ENCODE results near the gene FAHD2A. TPM values are rescaled to one million over a fixed set of nuclear protein-coding genes. Genes with fewer than 3 reads are reported as not detected.

FAHD2A gene
- total and polyA plus RNA-seq, 2 of the 8 experiments (the other 6 are each of a cell fraction or from before 2014, with no cell fraction given) = 24.2 to 26.7 TPM

DNA sequence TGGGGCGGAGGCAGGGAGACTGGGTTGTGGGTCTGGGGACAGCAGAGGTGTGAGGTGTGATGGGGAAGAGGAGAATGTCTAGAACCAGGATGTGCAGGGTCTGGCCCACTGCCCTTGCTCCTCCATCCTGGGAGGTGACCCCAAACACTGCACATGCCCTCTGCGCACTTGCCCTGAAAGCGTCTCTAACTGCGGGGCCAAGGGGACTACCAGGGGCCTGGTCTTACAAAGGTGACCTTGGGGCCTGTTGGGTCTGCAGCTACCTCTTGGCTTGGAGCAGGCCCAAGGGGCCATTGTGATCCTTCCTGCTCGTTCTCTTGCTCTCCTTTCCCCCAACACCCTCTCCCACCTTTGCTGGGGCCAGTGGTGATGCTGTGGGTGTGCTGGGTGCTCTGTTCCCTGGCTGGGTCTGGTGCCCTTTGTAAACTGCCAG lies 48.0 kb upstream of the FAHD2A start:
- no peak overlapping the region for H2BK120ac ChIP-seq (replicated peaks; ENCODE audit: low read depth, low read length)
- no peaks in the 10 kb centered on the region for H3K79me2 ChIP-seq (ENCODE audit: control insufficient read depth in 1 of 2, insufficient read depth in 2 of 2, low read length in 2 of 2)
- no peaks in the 10 kb centered on the region for H3K36me3 ChIP-seq (ENCODE audit: control insufficient read depth in 2 of 4, insufficient read depth in 4 of 4, low read length in 3 of 4)
- H2BK12ac ChIP-seq (ENCODE audit: low read depth, low read length) = no peak overlapping the region
- no peak overlapping the region for H3K4ac ChIP-seq (replicated peaks; ENCODE audit: insufficient read length, low read depth, low read length)
- no peak overlapping the region for H3K14ac ChIP-seq (ENCODE audit: insufficient read length)
- no peaks in the 10 kb centered on the region for H3K23me2 ChIP-seq (ENCODE audit: low read depth, low read length)
- H3K9ac ChIP-seq (replicated peaks in 1 of 4; ENCODE audit: extremely low read depth in 1 of 4, low read depth in 3 of 4, low read length in 3 of 4) = no peak overlapping the region
- H2BK20ac ChIP-seq (ENCODE audit: low read length) = no peak overlapping the region
- H3K4me2 ChIP-seq (ENCODE audit: insufficient read depth in 1 of 2, low read depth in 2 of 2, low read length in 2 of 2) = no peak overlapping the region
- H3K79me1 ChIP-seq (ENCODE audit: low read depth, low read length) = no peaks in the 10 kb centered on the region
- no peak overlapping the region for H2BK15ac ChIP-seq (ENCODE audit: low read length)
- no peaks in the 10 kb centered on the region for H4K20me1 ChIP-seq (replicated peaks in 1 of 2; ENCODE audit: control insufficient read depth in 1 of 2, insufficient read depth in 2 of 2, low read length in 2 of 2)
- ChIA-PET CTCF (ENCODE audit: partially characterized antibody) (no interaction called here), POLR2A (ENCODE audit: partially characterized antibody) (no interaction called here)
- H3K4me3 ChIP-seq (ENCODE audit: extremely low read depth in 1 of 4, insufficient read depth in 2 of 4, low read depth in 3 of 4, low read length in 4 of 4) = no peak overlapping the region
- H2AFZ ChIP-seq (ENCODE audit: low read length) = no peak overlapping the region
- no peak overlapping the region for H4K91ac ChIP-seq (replicated peaks; ENCODE audit: insufficient read length, low read length)
- no peak overlapping the region for H3K56ac ChIP-seq (replicated peaks; ENCODE audit: insufficient read length, low read depth, low read length)
- FAIRE-seq = no peak
- no peak overlapping the region for H3K18ac ChIP-seq (ENCODE audit: extremely low read depth, low read length)
- no peak overlapping the region for H3K27ac ChIP-seq (ENCODE audit: low read depth, low read length)
- no peak overlapping the region for H2AK5ac ChIP-seq (ENCODE audit: low read depth, low read length)
- H3K9me3 ChIP-seq (ENCODE audit: insufficient read depth in 2 of 2, low read depth in 1 of 2, low read length in 1 of 2) = peaks cover 42 to 85% of the 10 kb centered on the region in 2 experiments
- peaks cover 0 to 2% (median 0%) of the 10 kb centered on the region in 4 experiments; a peak in 3 of 7 replicates for H3K27me3 ChIP-seq (replicated peaks in 1 of 4; ENCODE audit: control insufficient read depth in 3 of 4, extremely low read depth in 1 of 4, insufficient read depth in 3 of 4, low read length in 3 of 4)
- no peak for DNase-seq (ENCODE audit: low read depth in 1 of 2, low spot score in 2 of 2)
- no peak overlapping the region for H4K8ac ChIP-seq (ENCODE audit: extremely low read depth, insufficient read depth, low read length)
- H3K23ac ChIP-seq (ENCODE audit: insufficient read length) = no peak overlapping the region
- H4K5ac ChIP-seq (ENCODE audit: insufficient read length, low read depth, low read length) = no peak overlapping the region
- WGBS, 2 experiments (ENCODE audit: extremely low coverage in 1 of 2, insufficient coverage in 1 of 2, insufficient read length in 1 of 2, insufficient replicate concordance in 2 of 2, low coverage in 1 of 2, low lambda C conversion rate in 2 of 2, missing lambda C conversion rate in 1 of 2) = 79% methylated on average over 5 of the region's 5 CpGs; no CpG with 5 or more reads in 1 of the 2 experiments
- H2BK5ac ChIP-seq (ENCODE audit: low read depth, low read length) = no peak overlapping the region
- no peaks in the 10 kb centered on the region for H3K4me1 ChIP-seq (replicated peaks in 1 of 4; ENCODE audit: control insufficient read depth in 3 of 4, insufficient read depth in 4 of 4, low read length in 3 of 4)
- TF ChIP-seq SP4 (IDR thresholded peaks at IDR 0.05; ENCODE audit: low read length) (no peak), GTF2F1 (IDR thresholded peaks at IDR 0.05; ENCODE audit: borderline replicate concordance, low read depth, low read length) (no peak), FOSL1 (IDR thresholded peaks at IDR 0.05; ENCODE audit: insufficient read depth, low read depth, low read length) (no peak), EZH2 (IDR thresholded peaks at IDR 0.05; ENCODE audit: low read depth, low read length, severe bottlenecking) (no peak), JUN (IDR thresholded peaks at IDR 0.05; ENCODE audit: low read depth, low read length) (no peak), JUND (IDR thresholded peaks at IDR 0.05; ENCODE audit: low read length) (no peak), CBX5 (IDR thresholded peaks at IDR 0.05; ENCODE audit: low read depth, low read length) (no peak), POLR2AphosphoS5 (IDR thresholded peaks at IDR 0.05; ENCODE audit: low read depth, low read length) (no peak), KDM5A (IDR thresholded peaks at IDR 0.05; ENCODE audit: low read length) (no peak), TBP (IDR thresholded peaks at IDR 0.05; ENCODE audit: low read depth, low read length) (no peak), USF2 (IDR thresholded peaks at IDR 0.05; ENCODE audit: low read length) (no peak), HDAC6 (IDR thresholded peaks at IDR 0.05; ENCODE audit: low read depth, low read length) (no peak), MAFK (IDR thresholded peaks at IDR 0.05; ENCODE audit: low read depth, low read length) (no peak)
- TF ChIP-seq, protein P1, sequence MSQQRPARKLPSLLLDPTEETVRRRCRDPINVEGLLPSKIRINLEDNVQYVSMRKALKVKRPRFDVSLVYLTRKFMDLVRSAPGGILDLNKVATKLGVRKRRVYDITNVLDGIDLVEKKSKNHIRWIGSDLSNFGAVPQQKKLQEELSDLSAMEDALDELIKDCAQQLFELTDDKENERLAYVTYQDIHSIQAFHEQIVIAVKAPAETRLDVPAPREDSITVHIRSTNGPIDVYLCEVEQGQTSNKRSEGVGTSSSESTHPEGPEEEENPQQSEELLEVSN (IDR thresholded peaks at IDR 0.05) = no peak
